PC-3 (cell line): Measurements from ENCODE around the gene LONP1. TPM values are rescaled to one million over a fixed set of nuclear protein-coding genes. Genes with fewer than 3 reads are reported as not detected.

Source experiments
- ATAC-seq: fragments of 200-7000 bp; cut with Tn5 transposase; 2 replicates; pipeline ENCODE4 v1.9.1; 2020; ENCODE audit warnings: mild to moderate bottlenecking, moderate library complexity
- BruUV-seq: library from RNA; stranded (reverse); fragments of 400-500 nt; replicated peaks from 2 replicates; lab custom pipeline; 2021; lab: Mats Ljungman, UMichigan
- CTCF ChIA-PET: fragments of 300-600 bp; sonication (Branson Sonifier 250); formaldehyde crosslinking; loops from one replicate; lab custom pipeline; 2022; ENCODE audit warnings: antibody characterized with exemption; lab: Charles Lee
- POLR2A ChIA-PET: fragments of 300-600 bp; sonication (Branson Sonifier 250); formaldehyde crosslinking; loops from one replicate; lab custom pipeline; 2022; ENCODE audit warnings: antibody characterized with exemption; ENCODE audit not compliant: unreplicated experiment; lab: Charles Lee
- DNase-seq: peaks from one replicate; pipeline ENCODE4 v3.0.0-alpha.2; 2015
- H2AFZ ChIP-seq: fragments of 300-600 bp; sonication (generic); 2 replicates; pipeline ENCODE4 v1.6.0; 2016; ENCODE audit warnings: antibody characterized with exemption, low read length
- H3F3A ChIP-seq: fragments of 300-600 bp; sonication (generic); one replicate; pipeline ENCODE4 v1.6.0; 2017; ENCODE audit warnings: antibody characterized with exemption, low read length, control low read depth, mild to moderate bottlenecking; ENCODE audit not compliant: unreplicated experiment
- H3K27ac ChIP-seq: fragments of 300-600 bp; sonication (generic); 2 replicates; pipeline ENCODE4 v1.5.1; 2016; ENCODE audit warnings: mild to moderate bottlenecking, low read length
- H3K27me3 ChIP-seq: fragments of 300-600 bp; sonication (generic); 2 replicates; pipeline ENCODE4 v1.6.1; 2016; ENCODE audit warnings: low read length, mixed read lengths
- H3K36me3 ChIP-seq: fragments of 300-600 bp; sonication (generic); 2 replicates; pipeline ENCODE4 v1.6.1; 2016; ENCODE audit warnings: low read depth, mixed run types, low read length, mixed read lengths
- H3K4me1 ChIP-seq: fragments of 300-600 bp; sonication (generic); 2 replicates; pipeline ENCODE4 v1.5.1; 2016; ENCODE audit warnings: low read length; ENCODE audit not compliant: insufficient read depth
- H3K4me2 ChIP-seq: fragments of 300-600 bp; sonication (generic); 2 replicates; pipeline ENCODE4 v1.6.0; 2016; ENCODE audit warnings: low read length
- H3K4me3 ChIP-seq: fragments of 300-600 bp; sonication (generic); 2 replicates; pipeline ENCODE4 v1.5.1; 2016; ENCODE audit warnings: mild to moderate bottlenecking, low read length, mixed read lengths
- H3K79me2 ChIP-seq: fragments of 300-600 bp; sonication (generic); 2 replicates; pipeline ENCODE4 v1.6.1; 2017; ENCODE audit warnings: low read length, mixed read lengths
- H3K9ac ChIP-seq: fragments of 300-600 bp; sonication (generic); 2 replicates; pipeline ENCODE4 v1.6.0; 2016; ENCODE audit warnings: mild to moderate bottlenecking, low read length
- H3K9me2 ChIP-seq: fragments of 300-600 bp; sonication (generic); replicated peaks from 2 replicates; pipeline ENCODE4 v1.6.1; 2016; ENCODE audit warnings: mixed run types, low read length, mixed read lengths
- H3K9me3 ChIP-seq: fragments of 300-600 bp; sonication (generic); 2 replicates; pipeline ENCODE4 v1.6.1; 2016; ENCODE audit warnings: low read length, mixed read lengths
- H4K20me1 ChIP-seq: fragments of 300-600 bp; sonication (generic); 2 replicates; pipeline ENCODE4 v1.6.1; 2016; ENCODE audit warnings: low read length, mixed read lengths
- EZH2 ChIP-seq: fragments of 300-600 bp; sonication (generic); IDR thresholded peaks from one replicate; pipeline ENCODE4 v1.6.1; 2017; ENCODE audit warnings: antibody characterized with exemption, mild to moderate bottlenecking, low read length; ENCODE audit not compliant: unreplicated experiment
- EZH2phosphoT487 ChIP-seq: fragments of 300-600 bp; sonication (generic); IDR thresholded peaks from 2 replicates; pipeline ENCODE4 v1.6.1; 2018; ENCODE audit warnings: mild to moderate bottlenecking, antibody characterized with exemption, low read length, borderline replicate concordance
- intact Hi-C: fragments of 100-400 bp; cut with micrococcal nuclease; formaldehyde crosslinking; loops from 2 replicates; pipeline ENCODE4 v1.9.0; 2023
- total RNA-seq: library from RNA; depleted of rRNA; stranded (reverse); fragments of >200 nt; gene quantifications from 2 replicates; pipeline ENCODE4 v1.2.3, GENCODE V29; 2014
- TF ChIP-seq, protein P1 (sequence below): fragments of 300-600 bp; sonication (generic); conservative IDR thresholded peaks from 2 replicates; pipeline ENCODE4 v1.5.1; 2017; ENCODE audit warnings: antibody characterized with exemption, low read depth, mild to moderate bottlenecking, low read length

Gene LONP1
- total RNA-seq, 1 experiment from 2014 or later: 217 TPM

DNA sequence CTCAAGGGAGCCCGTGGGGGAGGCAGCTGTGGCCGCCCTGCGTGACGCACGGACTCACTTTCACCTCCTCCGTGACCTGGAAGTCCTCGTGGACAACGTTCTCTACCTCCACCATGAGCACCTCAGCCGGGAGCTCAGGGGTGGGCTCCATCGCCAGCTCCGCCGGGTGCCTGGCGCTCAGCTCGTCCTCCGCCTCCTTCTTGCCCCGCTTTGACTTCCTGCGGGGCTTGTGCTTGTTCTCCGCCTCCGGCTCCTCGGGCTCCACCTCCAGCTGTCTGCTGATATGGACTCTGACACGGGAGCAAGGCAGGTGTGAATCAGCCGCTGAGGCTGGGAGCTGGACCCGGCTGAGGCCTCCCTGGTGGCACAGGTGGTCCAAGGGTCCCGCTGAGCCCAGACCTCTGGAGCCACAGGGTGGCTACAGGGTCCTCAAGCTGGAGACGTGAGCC is 8.2 kb downstream of the LONP1 start:
- POLR2A ChIA-PET: no interaction called here
- H3K9me3 ChIP-seq: no peaks in the 10 kb centered on the region
- H3K4me2 ChIP-seq: no peak overlapping the region
- CTCF ChIA-PET: no interaction called here
- H3K36me3 ChIP-seq: peaks cover 56% of the 10 kb centered on the region
- TF ChIP-seq EZH2phosphoT487 (no peak), EZH2 (no peak)
- TF ChIP-seq, protein P1, sequence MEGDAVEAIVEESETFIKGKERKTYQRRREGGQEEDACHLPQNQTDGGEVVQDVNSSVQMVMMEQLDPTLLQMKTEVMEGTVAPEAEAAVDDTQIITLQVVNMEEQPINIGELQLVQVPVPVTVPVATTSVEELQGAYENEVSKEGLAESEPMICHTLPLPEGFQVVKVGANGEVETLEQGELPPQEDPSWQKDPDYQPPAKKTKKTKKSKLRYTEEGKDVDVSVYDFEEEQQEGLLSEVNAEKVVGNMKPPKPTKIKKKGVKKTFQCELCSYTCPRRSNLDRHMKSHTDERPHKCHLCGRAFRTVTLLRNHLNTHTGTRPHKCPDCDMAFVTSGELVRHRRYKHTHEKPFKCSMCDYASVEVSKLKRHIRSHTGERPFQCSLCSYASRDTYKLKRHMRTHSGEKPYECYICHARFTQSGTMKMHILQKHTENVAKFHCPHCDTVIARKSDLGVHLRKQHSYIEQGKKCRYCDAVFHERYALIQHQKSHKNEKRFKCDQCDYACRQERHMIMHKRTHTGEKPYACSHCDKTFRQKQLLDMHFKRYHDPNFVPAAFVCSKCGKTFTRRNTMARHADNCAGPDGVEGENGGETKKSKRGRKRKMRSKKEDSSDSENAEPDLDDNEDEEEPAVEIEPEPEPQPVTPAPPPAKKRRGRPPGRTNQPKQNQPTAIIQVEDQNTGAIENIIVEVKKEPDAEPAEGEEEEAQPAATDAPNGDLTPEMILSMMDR: no peak
- no peaks in the 10 kb centered on the region for H3K4me1 ChIP-seq
- ATAC-seq: no peak
- peaks cover 8% of the 10 kb centered on the region; the same call in 1 of the 2 replicates for H4K20me1 ChIP-seq
- intact Hi-C loops: no loop called here
- no peaks in the 10 kb centered on the region for H3F3A ChIP-seq
- H3K9me2 ChIP-seq: no peaks in the 10 kb centered on the region
- no peak for DNase-seq
- H3K4me3 ChIP-seq: no peak overlapping the region
- no peaks in the 10 kb centered on the region for H3K27me3 ChIP-seq
- H3K27ac ChIP-seq: no peak overlapping the region
- no peak overlapping the region for H3K9ac ChIP-seq
- H3K79me2 ChIP-seq: peaks cover 30% of the 10 kb centered on the region
- H2AFZ ChIP-seq: no peak overlapping the region
- no TSS peak for BruUV-seq

DNA sequence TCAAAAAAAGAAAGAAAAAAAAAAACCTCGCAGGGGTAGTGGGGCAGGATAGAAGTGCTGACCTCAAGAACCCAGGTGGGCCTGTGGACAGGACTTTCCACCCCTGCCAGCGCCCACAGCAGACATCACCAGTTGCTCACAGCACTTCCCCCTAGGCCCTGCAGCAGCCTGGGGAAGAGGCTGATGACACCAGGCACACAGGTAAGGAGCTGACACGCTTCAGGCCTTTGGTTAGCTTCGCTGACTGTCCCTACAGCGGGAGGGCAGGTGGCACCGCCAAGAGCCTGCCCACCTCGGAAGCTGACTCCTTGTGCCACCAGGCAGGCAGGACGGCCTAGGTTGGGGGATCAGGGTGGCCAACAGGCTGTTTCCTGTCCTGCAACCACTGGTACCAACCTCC is 8.9 kb downstream of the LONP1 start:
- Histone ChIP-seq H3F3A (no peaks in the 10 kb centered on the region), H2AFZ (no peak overlapping the region), H3K27ac (no peak overlapping the region), H3K9me3 (no peaks in the 10 kb centered on the region), H3K4me1 (no peaks in the 10 kb centered on the region), H3K4me2 (no peak overlapping the region), H3K36me3 (peaks cover 61% of the 10 kb centered on the region), H3K27me3 (no peaks in the 10 kb centered on the region), H3K79me2 (peaks cover 23% of the 10 kb centered on the region), H4K20me1 (peaks cover 3% of the 10 kb centered on the region; the same call in 1 of the 2 replicates), H3K9me2 (no peaks in the 10 kb centered on the region), H3K9ac (no peak overlapping the region), H3K4me3 (no peak overlapping the region)
- TF ChIP-seq EZH2: no peak
- TF ChIP-seq EZH2phosphoT487: no peak
- TF ChIP-seq, protein P1: no peak
- TSS peak; percentile 1 for BruUV-seq
- intact Hi-C loops: no loop called here
- ChIA-PET CTCF (no interaction called here), POLR2A (no interaction called here)
- DNase-seq (no peak), ATAC-seq (no peak)

DNA sequence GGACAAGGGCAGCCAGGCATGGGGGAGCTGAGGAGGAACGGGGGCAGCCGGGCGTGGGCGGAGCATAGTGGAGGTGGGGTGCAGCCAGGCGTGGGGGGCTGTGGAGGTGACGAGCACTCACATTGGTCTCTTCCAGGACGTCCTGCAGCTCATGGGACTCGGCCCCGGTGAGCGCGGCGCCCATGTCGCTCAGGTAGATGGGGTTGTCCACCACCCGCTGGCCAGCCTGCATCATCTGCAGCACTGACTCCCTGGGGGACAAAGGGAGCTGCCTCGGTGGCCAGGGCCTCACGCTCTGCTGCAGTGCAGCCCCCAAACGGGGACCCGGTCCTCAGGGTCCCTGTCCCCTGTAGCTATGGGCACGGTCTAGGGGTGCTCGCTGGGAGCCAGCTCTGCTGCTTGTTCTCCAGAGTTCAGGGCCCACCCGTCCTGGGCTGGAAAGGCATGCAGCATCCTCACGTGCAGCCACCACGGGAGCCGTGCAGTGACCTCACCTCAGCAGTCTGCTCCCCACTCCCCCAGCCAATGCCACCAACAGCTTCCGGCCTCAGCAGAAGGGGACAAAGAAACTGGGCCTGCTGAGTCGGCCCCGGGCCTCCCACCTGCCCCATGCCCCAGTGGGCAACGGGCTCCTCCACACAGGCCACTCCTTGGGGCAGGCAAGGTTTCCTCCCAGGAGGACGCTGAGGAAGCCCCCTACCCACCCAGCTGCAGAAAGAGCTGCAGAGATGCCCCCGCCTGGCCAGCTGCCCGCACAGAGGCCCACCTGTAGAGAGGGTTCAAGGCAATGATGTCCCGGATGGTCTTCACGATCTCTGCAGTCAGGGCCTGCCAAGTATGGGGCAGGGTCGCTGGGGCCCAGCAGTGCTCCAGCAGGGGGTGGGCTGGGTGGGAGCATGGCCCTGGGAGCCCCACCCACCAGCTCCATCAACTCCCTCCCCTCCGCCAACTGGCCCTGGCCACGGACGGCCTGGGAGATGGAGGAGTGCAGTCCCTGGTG is 12.1 kb downstream of the LONP1 start:
- Histone ChIP-seq H3K9me2 (no peaks in the 10 kb centered on the region), H3K79me2 (no peaks in the 10 kb centered on the region), H3K27me3 (no peaks in the 10 kb centered on the region), H3K4me3 (no peak overlapping the region), H2AFZ (no peak overlapping the region), H3K4me2 (no peak overlapping the region), H3K9ac (no peak overlapping the region), H3F3A (no peaks in the 10 kb centered on the region), H3K27ac (no peak overlapping the region), H3K36me3 (peaks cover 70% of the 10 kb centered on the region), H3K4me1 (0 out of 2 replicates have a peak, but pooled peaks cover 6% of the 10 kb centered on the region), H3K9me3 (no peaks in the 10 kb centered on the region), H4K20me1 (no peaks in the 10 kb centered on the region)
- ATAC-seq (no peak), DNase-seq (no peak)
- intact Hi-C loops: no loop called here
- ChIA-PET CTCF (no interaction called here), POLR2A (no interaction called here)
- TF ChIP-seq EZH2 (no peak), EZH2phosphoT487 (no peak)
- TF ChIP-seq, protein P1: no peak
- BruUV-seq: no TSS peak
